Effector CD8-positive, alpha-beta T cell (primary cell): ENCODE results near the gene SLFN5.
"Not testable (repeated sequence)": the region's sequence is repeated elsewhere in the genome, so short reads cannot be mapped to it uniquely, and the experiment has no call there.

Source experiments
- DNase-seq: peaks from one replicate; lab custom pipeline; 2025; lab: John Stamatoyannopoulos, UW
- total RNA-seq, 4 experiments: gene quantifications; one replicate each; lab custom pipeline; 2026; lab: John Stamatoyannopoulos, UW

The SLFN5 gene
- 414 to 980 (median 761) reads per million in 4 experiments for total RNA-seq

DNA sequence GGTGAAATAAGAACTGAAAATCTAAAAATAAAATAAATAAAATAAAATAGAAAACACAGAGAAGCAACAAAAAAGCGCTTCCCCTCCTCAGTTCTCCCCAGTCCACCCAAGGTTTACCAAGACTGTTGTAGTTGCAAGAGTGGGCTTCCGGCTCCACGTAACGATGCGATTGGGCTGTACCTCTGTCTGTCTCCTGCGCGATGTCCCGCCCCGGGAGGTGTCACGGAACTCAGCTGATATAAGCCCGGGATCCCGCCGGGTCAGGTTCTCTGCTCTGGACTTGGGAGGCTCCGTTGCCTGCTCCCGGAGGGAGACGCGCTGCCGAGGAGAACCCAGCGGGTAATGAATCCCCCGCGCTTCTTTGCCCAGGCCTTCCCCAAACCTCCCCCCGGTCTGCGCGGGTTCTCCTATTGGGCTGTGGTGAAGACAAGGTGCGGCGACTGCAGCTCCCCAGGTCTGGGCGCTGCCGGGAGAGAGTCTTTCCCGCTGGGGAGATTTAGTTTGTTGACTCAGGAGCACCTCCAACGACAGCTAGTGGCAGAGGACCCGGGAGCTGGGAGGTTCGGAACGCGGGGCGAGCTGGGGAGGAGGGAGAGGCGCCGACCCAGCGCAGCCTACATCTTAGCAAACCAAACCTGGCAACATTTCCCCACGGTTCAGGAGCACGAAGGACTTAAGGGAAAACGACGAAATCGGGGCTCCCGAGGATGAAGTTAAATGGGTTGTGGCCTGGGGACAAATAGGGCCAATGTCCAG, at the start of gene SLFN5:
SLFN5 (plus strand) TSS at position 268 of the 756 bp plus-strand sequence. CDS start 15,619 bp downstream, outside the sequence.
- peak; percentile 90 for DNase-seq

GRCh38 chr17:35194001-35194400, 48.9 kb upstream of the SLFN5 start, which contains the start of gene SLC35G3:
TSS of gene SLC35G3 (minus strand) at chr17:35194393. CDS start at chr17:35194307, 86 bp downstream.
- not testable (repeated sequence) for DNase-seq

GRCh38 chr17:35195062-35195461, 47.8 kb upstream of the SLFN5 start:
- not testable (repeated sequence) for DNase-seq

- not testable (repeated sequence) for DNase-seq
Observed at GRCh38 chr17:35202582-35202981, 40.3 kb upstream of the SLFN5 start.

GRCh38 chr17:35210741-35211140, 32.1 kb upstream of the SLFN5 start:
- no peak for DNase-seq

GRCh38 chr17:35212668-35213067, 30.2 kb upstream of the SLFN5 start:
- DNase-seq = no peak

DNA sequence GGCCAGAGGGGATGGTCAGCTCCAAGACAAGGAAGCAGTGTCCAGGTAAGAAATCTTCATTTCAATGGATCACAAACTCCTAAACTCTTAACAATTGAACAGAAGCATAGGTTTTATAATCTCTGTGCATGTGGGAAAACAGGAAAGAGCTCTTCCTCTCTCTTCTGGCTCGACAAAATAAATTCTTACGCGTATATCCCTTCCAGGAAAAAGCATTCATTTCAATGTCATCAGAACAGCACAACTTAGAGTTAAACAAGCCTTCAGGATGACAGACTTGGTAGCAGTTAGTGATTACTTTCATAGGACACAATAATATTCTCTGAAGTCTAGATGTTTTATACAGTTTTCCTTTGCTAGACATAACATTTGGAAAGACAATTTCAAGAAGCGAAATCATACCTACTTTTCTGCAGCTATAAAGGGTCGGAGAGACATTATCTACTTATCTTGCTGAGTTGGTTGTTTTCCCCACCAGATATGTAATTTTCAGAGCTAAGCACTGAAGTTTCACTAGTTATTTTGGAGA, 29.4 kb upstream of the SLFN5 start:
- DNase-seq = no peak

GRCh38 chr17:35214192-35214591, 28.7 kb upstream of the SLFN5 start:
- no peak for DNase-seq

GRCh38 chr17:35214631-35215273, 28.1 kb upstream of the SLFN5 start:
- no peak for DNase-seq

DNA sequence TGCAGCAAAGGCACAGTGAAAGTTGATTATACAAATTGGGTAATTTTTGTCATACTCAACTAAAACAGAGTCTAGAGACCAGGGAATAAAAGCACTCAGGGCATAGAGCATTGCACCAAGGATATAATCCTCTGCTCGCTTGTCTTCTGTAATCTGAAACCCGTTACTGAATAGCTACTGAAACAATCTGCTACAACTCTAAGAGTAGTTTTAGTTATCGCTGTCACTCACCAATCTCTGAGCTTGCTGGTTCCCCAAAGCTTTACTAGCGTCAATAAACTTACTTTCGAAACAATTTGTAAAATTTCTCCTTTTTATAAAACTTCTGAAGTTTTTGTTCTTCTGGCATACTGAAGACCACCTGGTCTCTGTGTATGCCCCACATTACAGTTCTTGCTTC, 25.8 kb upstream of the SLFN5 start:
- no peak for DNase-seq

GRCh38 chr17:35218915-35219314, 24.0 kb upstream of the SLFN5 start:
- DNase-seq = no peak

GRCh38 chr17:35222452-35222851, 20.4 kb upstream of the SLFN5 start:
- DNase-seq = no peak

- DNase-seq = no peak
Observed at GRCh38 chr17:35224436-35224835, 18.4 kb upstream of the SLFN5 start.

DNA sequence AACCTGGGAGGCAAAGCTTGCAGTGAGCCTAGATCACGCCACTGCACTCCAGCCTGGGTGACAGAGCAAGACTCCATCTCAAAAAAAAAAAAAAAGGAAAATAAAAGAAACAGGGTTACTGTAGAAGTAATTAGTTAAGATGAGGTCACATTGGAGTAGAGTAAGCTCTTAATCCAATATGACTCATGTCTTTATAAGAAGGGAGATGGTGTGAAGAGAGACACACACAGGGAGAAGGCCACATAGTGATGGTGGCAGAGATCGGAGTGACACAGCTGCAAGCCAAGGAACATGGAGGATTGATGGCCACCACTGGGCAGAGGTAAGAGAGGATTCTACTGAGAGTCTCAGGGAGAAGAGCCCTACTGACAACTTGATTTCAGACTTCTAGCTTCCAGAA, 15.3 kb upstream of the SLFN5 start:
- no peak for DNase-seq

- no peak for DNase-seq
Observed at GRCh38 chr17:35229638-35230037, 13.2 kb upstream of the SLFN5 start.

DNA sequence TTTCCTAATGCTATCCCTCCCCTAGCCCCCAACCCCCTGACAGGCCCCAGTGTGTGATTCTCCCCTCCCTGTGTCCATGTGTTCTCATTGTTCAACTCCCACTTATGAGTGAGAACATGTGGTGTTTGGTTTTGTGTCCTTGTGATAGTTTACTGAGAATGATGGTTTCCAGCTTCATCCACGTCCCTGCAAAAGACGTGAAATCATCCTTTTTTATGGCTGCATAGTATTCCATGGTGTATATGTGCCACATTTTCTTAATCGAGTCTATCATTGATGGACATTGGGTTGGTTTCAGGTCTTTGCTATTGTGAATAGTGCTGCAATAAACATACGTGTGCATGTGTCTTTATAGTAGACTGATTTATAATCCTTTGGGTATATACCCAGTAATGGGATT, 8.6 kb upstream of the SLFN5 start:
- not testable (repeated sequence) for DNase-seq

- no peak for DNase-seq
Observed at GRCh38 chr17:35235289-35235688, 7.6 kb upstream of the SLFN5 start.

GRCh38 chr17:35235917-35236316, 7.0 kb upstream of the SLFN5 start:
- DNase-seq = no peak

- DNase-seq = no peak
Observed at GRCh38 chr17:35236821-35237220, 6.1 kb upstream of the SLFN5 start.

GRCh38 chr17:35238821-35239220, 4.1 kb upstream of the SLFN5 start:
- DNase-seq = no peak

- no peak for DNase-seq
Observed at GRCh38 chr17:35239823-35240222, 3.0 kb upstream of the SLFN5 start.

DNA sequence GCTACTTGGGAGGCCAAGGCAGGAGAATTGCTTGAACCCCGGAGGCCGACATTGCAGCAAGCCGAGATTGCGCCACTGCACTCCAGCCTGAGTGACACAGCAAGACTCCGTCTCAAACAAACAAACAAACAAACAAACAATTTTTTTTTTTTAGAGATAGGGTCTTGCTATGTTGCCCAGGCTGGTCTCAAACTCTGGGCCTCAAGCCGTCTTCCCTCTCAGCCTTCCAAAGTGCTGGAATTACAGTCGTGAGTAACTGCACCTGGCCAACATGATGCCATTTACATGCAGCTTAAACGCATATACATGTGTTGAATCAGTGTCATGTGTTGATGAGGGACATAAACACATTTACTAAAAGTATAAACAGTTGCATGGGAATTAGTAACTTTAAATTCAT, 2.0 kb upstream of the SLFN5 start:
- no peak for DNase-seq

DNA sequence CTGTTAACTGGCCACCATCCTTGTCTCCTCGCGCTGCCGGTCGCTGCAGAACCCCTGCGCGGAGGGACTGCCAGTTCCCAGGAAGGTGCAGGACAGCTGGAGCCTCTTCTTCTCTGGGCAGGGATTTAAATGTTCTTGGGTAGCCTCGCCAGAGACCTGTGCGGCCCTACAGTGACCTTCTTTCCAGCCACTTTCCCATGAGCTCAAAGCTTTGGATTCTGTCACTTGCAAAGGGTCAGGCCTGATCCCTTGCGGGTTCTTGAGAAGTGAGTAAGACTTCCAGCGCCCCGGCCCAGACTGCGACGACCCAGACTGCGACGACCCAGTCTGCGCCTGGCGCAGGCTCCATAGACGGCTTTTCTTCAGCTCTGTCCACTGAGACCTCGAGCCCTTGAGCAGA, 1.4 kb upstream of the SLFN5 start:
- DNase-seq = no peak
